ENCODE data around the gene EIF5. TPM values are rescaled to one million over a fixed set of nuclear protein-coding genes. Genes with fewer than 3 reads are reported as not detected.

Gene EIF5
- total and polyA plus RNA-seq, 3 experiments from 2014 or later, result 312 to 409 (median 394) TPM

DNA sequence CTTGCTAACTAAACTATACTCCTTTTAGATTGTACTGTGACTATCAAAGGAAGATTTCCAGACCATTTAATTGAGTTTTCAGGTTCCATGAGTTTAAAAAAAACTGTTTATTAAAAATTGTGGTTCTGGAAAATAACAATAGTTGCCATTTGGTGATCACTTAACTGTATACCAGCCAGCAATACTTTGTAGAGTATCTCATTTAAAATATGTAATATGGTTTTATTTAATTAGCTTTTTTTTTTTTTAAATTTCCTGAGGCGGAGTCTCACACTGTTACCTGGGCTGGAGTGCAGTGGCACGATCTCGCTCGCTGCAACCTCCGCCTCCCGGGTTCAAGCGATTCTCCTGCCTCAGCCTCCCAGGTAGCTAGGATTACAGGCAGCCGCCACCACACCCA lies 58.5 kb downstream of the EIF5 start:
- ChIA-PET POLR2A (interaction anchor here (0.7 kb wide), 1 partner anchor 888 kb away, joined by 4 read pairs; no protein-coding TSS in a partner anchor), CTCF (interaction anchor here (1.2 to 5.9 kb wide), 5 partner anchors 13 to 98 kb away, joined by 3 to 51 read pairs (median 3); no protein-coding TSS in a partner anchor)
- no peaks in the 10 kb centered on the region for H3K36me3 ChIP-seq (ENCODE audit: insufficient read depth, low read length)
- Mint-ChIP-seq H3K27me3 (no peaks in the 10 kb centered on the region), H3K9me3 (no peaks in the 10 kb centered on the region), H3K27ac (peak overlapping the region in 1 of 8 donors; percentile 17), H3K4me3 (no peak overlapping the region), H3K4me1 (peaks cover 59 to 88% (median 77%) of the 10 kb centered on the region in 3 donors), H3K36me3 (no peaks in the 10 kb centered on the region)
- no peaks in the 10 kb centered on the region for H3K27me3 ChIP-seq (ENCODE audit: insufficient read depth, low read length, poor library complexity, severe bottlenecking)
- H3K4me3 ChIP-seq (ENCODE audit: low read length), result no peak overlapping the region
- no peaks in the 10 kb centered on the region for H3K9me3 ChIP-seq (ENCODE audit: low read length)
- H3K4me1 ChIP-seq (ENCODE audit: insufficient read depth, low read length), result peaks cover 61% of the 10 kb centered on the region
- no peak overlapping the region for H3K27ac ChIP-seq (ENCODE audit: low read depth, low read length)
- no peak for DNase-seq

DNA sequence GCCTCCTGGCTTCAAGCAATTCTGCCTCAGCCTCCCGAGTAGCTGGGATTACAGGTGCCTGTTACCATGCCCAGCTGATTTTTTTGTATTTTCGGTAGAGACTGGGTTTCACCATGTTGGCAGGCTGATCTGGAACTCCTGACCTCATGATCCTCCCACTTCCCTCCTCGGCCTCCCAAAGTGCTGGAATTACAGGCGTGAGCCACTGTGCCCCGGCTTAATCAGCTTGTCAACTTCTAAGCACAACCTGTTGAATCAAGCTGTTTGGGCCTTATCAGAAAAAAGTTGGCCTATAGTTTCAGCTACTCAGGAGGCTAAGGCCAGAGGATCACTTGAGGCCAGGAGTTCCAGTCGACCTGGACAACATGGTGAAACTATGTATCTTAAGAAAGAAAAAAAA lies 59.0 kb downstream of the EIF5 start:
- Mint-ChIP-seq H3K36me3 (peaks cover 0 to 2% (median 0%) of the 10 kb centered on the region in 3 donors), H3K4me1 (peaks cover 61 to 88% (median 77%) of the 10 kb centered on the region in 3 donors), H3K27me3 (no peaks in the 10 kb centered on the region), H3K9me3 (no peaks in the 10 kb centered on the region), H3K4me3 (no peak overlapping the region), H3K27ac (peak overlapping the region in 1 of 8 donors; percentile 12)
- no peak overlapping the region for H3K4me3 ChIP-seq (ENCODE audit: low read length)
- peaks cover 59% of the 10 kb centered on the region for H3K4me1 ChIP-seq (ENCODE audit: insufficient read depth, low read length)
- POLR2A ChIA-PET, result interaction anchor here (0.7 kb wide), 1 partner anchor 889 kb away, joined by 4 read pairs; no protein-coding TSS in a partner anchor
- H3K27ac ChIP-seq (ENCODE audit: low read depth, low read length), result no peak overlapping the region
- no peaks in the 10 kb centered on the region for H3K36me3 ChIP-seq (ENCODE audit: insufficient read depth, low read length)
- DNase-seq, result no peak
- CTCF ChIA-PET, result interaction anchor here (0.9 to 5.9 kb wide), 9 partner anchors 8 to 98 kb away, joined by 3 to 51 read pairs (median 4); partner anchors contain the start of genes EIF5 and MARK3
- no peaks in the 10 kb centered on the region for H3K27me3 ChIP-seq (ENCODE audit: insufficient read depth, low read length, poor library complexity, severe bottlenecking)
- no peaks in the 10 kb centered on the region for H3K9me3 ChIP-seq (ENCODE audit: low read length)

DNA sequence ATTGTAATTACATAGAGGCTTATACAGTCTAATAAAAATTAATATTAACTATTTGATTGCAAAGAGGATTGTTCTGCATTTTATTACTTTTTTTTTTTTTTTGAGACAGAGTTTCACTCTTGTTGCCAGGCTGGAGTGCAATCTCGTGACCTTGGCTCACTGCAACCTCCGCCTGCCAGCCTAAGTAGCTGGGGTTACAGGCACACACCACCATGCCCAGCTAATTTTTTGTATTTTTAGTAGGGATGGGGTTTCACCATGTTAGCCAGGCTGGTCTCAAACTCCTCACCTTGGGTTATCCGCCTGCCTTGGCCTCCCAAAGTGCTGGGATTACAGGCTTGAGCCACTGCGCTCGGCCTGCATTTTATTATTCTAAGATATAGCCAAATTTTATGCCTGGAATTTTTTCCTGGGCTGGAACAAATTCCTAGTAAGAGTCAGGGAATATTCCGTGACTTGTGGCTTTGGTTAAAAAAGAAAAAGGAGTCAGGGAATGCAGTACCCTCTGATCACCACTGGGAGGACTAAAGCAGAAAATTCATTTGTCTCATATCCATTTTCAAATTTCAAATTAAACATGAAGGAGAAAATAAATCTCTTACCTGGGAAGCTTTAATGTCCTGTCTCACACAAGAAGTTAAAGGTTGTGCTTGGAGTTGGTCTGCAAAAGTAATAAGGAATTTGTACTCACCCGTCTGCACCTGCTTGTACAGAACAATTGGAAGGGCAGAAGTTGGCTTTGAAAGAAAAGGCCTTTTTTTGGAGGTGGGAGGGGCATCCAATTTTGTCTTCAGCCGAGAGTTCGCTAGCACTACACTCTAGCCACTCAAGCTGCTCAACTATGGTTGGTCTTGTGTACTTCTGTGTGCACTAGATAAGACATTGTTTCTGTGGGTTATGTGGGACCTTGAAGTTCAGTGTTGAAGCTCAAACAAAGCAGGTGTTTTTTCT lies 59.9 kb downstream of the EIF5 start:
- ChIA-PET POLR2A (interaction anchor here (1.1 kb wide), 1 partner anchor 22 kb away, joined by 3 read pairs; no protein-coding TSS in a partner anchor), CTCF (interaction anchor here (0.9 to 5.9 kb wide), 7 partner anchors 9 to 99 kb away, joined by 3 to 51 read pairs (median 4); partner anchors contain the start of genes EIF5 and MARK3)
- peak overlapping the region in 6 of 7 donors; percentile 1 to 60 (median 35) for H3K4me3 Mint-ChIP-seq
- Histone ChIP-seq H3K4me3 (ENCODE audit: low read length) (no peak overlapping the region), H3K27ac (ENCODE audit: low read depth, low read length) (no peak overlapping the region), H3K9me3 (ENCODE audit: low read length) (no peaks in the 10 kb centered on the region), H3K4me1 (ENCODE audit: insufficient read depth, low read length) (peaks cover 57% of the 10 kb centered on the region), H3K36me3 (ENCODE audit: insufficient read depth, low read length) (no peaks in the 10 kb centered on the region), H3K27me3 (ENCODE audit: insufficient read depth, low read length, poor library complexity, severe bottlenecking) (no peaks in the 10 kb centered on the region)
- peaks cover 63 to 88% (median 77%) of the 10 kb centered on the region in 3 donors for H3K4me1 Mint-ChIP-seq
- no peaks in the 10 kb centered on the region for H3K9me3 Mint-ChIP-seq
- peak in 1 of 5 donors; percentile 23 for DNase-seq
- H3K27me3 Mint-ChIP-seq, result no peaks in the 10 kb centered on the region
- peak overlapping the region; percentile 4 to 79 (median 50) for H3K27ac Mint-ChIP-seq
- peaks cover 0 to 3% (median 3%) of the 10 kb centered on the region in 3 donors for H3K36me3 Mint-ChIP-seq

Other genes with a start within 250 kb of the EIF5 start
- not detected for gene EXOC3L4, start 239.5 kb upstream of the EIF5 start, total RNA-seq
- gene EXOC3L4, start 239.5 kb upstream of the EIF5 start, polyA plus RNA-seq, result not detected
- 1 to 10 TPM in 1 of 2 experiments, under 1 TPM in 1; 0.70 to 1.4 TPM for gene TNFAIP2, start 210.8 kb upstream of the EIF5 start, total RNA-seq
- gene TNFAIP2, start 210.8 kb upstream of the EIF5 start, polyA plus RNA-seq, result not detected
- gene MARK3, start 51.2 kb downstream of the EIF5 start, total RNA-seq, result 10 to 100 TPM; 91.9 to 92.7 TPM
- 45.7 TPM for gene MARK3, start 51.2 kb downstream of the EIF5 start, polyA plus RNA-seq
- 1 to 10 TPM; 1.5 to 2.7 TPM for gene CKB, start 188.6 kb downstream of the EIF5 start, total RNA-seq
- gene CKB, start 188.6 kb downstream of the EIF5 start, polyA plus RNA-seq, result 1.1 TPM
- 10 to 100 TPM; 28.4 to 29.5 TPM for gene TRMT61A, start 195.0 kb downstream of the EIF5 start, total RNA-seq
- 8.2 TPM for gene TRMT61A, start 195.0 kb downstream of the EIF5 start, polyA plus RNA-seq
- 10 to 100 TPM; 35.9 to 38.1 TPM for gene BAG5, start 228.4 kb downstream of the EIF5 start, total RNA-seq
- gene BAG5, start 228.4 kb downstream of the EIF5 start, polyA plus RNA-seq, result 40.7 TPM
- 10 to 100 TPM; 42.9 to 43.5 TPM for gene COA8, start 228.7 kb downstream of the EIF5 start, total RNA-seq
- gene COA8, start 228.7 kb downstream of the EIF5 start, polyA plus RNA-seq, result 64.4 TPM

Measured in CD8-positive, alpha-beta memory T cell (primary cell).